Measurements from ENCODE around the gene NCOA3. TPM values are rescaled to one million over a fixed set of nuclear protein-coding genes. Genes with fewer than 3 reads are reported as not detected.

Gene NCOA3
- total and polyA plus RNA-seq, 2 of the 8 experiments (the other 6 are each of a cell fraction or from before 2014, with no cell fraction given) = 7.9 to 24.7 TPM

DNA sequence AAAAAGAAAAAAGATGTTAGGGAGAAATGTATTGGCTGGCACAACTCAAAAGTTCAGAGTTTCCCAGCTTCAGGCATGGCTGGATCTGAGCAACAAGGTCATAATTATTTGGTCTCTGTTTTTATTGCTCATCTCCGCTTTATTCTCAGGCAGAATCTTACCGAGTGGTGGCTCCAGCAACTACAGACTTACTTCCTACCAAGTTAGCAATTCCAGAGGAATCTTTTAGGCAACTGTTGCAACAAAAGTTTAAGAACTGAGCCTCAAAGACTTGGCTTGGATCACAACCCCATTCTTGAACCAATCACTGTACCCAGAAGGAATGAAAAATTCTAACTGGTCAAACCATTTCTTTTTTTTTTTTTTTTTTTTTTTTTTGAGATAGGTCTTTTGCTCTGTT lies 35.5 kb upstream of the NCOA3 start:
- DNase-seq (ENCODE audit: low read depth in 1 of 2, low spot score in 2 of 2) (no peak), FAIRE-seq (no peak)
- H4K8ac ChIP-seq (ENCODE audit: extremely low read depth, insufficient read depth, low read length) = no peak overlapping the region
- H2BK120ac ChIP-seq (replicated peaks; ENCODE audit: low read depth, low read length) = no peak overlapping the region
- H3K56ac ChIP-seq (replicated peaks; ENCODE audit: insufficient read length, low read depth, low read length) = no peak overlapping the region
- H3K23ac ChIP-seq (ENCODE audit: insufficient read length) = no peak overlapping the region
- H3K79me1 ChIP-seq (ENCODE audit: low read depth, low read length) = no peaks in the 10 kb centered on the region
- H2BK12ac ChIP-seq (ENCODE audit: low read depth, low read length) = no peak overlapping the region
- ChIA-PET CTCF (ENCODE audit: partially characterized antibody) (interaction anchor here (0.9 kb wide), 1 partner anchor 149 kb away, joined by 3 read pairs; no protein-coding TSS in a partner anchor), POLR2A (ENCODE audit: partially characterized antibody) (no interaction called here)
- H2AK5ac ChIP-seq (ENCODE audit: low read depth, low read length) = no peak overlapping the region
- H4K91ac ChIP-seq (replicated peaks; ENCODE audit: insufficient read length, low read length) = no peak overlapping the region
- no peak overlapping the region for H3K27ac ChIP-seq (ENCODE audit: low read depth, low read length)
- H3K79me2 ChIP-seq (ENCODE audit: control insufficient read depth in 1 of 2, insufficient read depth in 2 of 2, low read length in 2 of 2) = no peaks in the 10 kb centered on the region
- no peak overlapping the region for H3K9ac ChIP-seq (replicated peaks in 1 of 4; ENCODE audit: extremely low read depth in 1 of 4, low read depth in 3 of 4, low read length in 3 of 4)
- H3K4ac ChIP-seq (replicated peaks; ENCODE audit: insufficient read length, low read depth, low read length) = no peak overlapping the region
- H2BK20ac ChIP-seq (ENCODE audit: low read length) = no peak overlapping the region
- 94% methylated on average over 2 of the region's 2 CpGs; no CpG with 5 or more reads in 1 of the 2 experiments for WGBS, 2 experiments (ENCODE audit: extremely low coverage in 1 of 2, insufficient coverage in 1 of 2, insufficient read length in 1 of 2, insufficient replicate concordance in 2 of 2, low coverage in 1 of 2, low lambda C conversion rate in 2 of 2, missing lambda C conversion rate in 1 of 2)
- no peak overlapping the region for H2BK15ac ChIP-seq (ENCODE audit: low read length)
- H3K27me3 ChIP-seq (replicated peaks in 1 of 4; ENCODE audit: control insufficient read depth in 3 of 4, extremely low read depth in 1 of 4, insufficient read depth in 3 of 4, low read length in 3 of 4) = no peaks in the 10 kb centered on the region
- H4K5ac ChIP-seq (ENCODE audit: insufficient read length, low read depth, low read length) = no peak overlapping the region
- H3K23me2 ChIP-seq (ENCODE audit: low read depth, low read length) = no peaks in the 10 kb centered on the region
- H3K4me3 ChIP-seq (ENCODE audit: extremely low read depth in 1 of 4, insufficient read depth in 2 of 4, low read depth in 3 of 4, low read length in 4 of 4) = no peak overlapping the region
- H2AFZ ChIP-seq (ENCODE audit: low read length) = no peak overlapping the region
- no peaks in the 10 kb centered on the region for H3K9me3 ChIP-seq (ENCODE audit: insufficient read depth in 2 of 2, low read depth in 1 of 2, low read length in 1 of 2)
- TF ChIP-seq POLR2AphosphoS5 (IDR thresholded peaks at IDR 0.05; ENCODE audit: low read depth, low read length) = no peak
- no peak for TF ChIP-seq EP300 (IDR thresholded peaks at IDR 0.05; ENCODE audit: borderline replicate concordance in 1 of 2, low read depth in 2 of 2, low read length in 2 of 2)
- TF ChIP-seq, protein P1, sequence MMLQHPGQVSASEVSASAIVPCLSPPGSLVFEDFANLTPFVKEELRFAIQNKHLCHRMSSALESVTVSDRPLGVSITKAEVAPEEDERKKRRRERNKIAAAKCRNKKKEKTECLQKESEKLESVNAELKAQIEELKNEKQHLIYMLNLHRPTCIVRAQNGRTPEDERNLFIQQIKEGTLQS (IDR thresholded peaks at IDR 0.05; ENCODE audit: insufficient read depth, low read depth, low read length) = no peak
- H3K4me2 ChIP-seq (ENCODE audit: insufficient read depth in 1 of 2, low read depth in 2 of 2, low read length in 2 of 2) = no peak overlapping the region
- H3K18ac ChIP-seq (ENCODE audit: extremely low read depth, low read length) = no peak overlapping the region
- H2BK5ac ChIP-seq (ENCODE audit: low read depth, low read length) = no peak overlapping the region
- no peaks in the 10 kb centered on the region for H4K20me1 ChIP-seq (replicated peaks in 1 of 2; ENCODE audit: control insufficient read depth in 1 of 2, insufficient read depth in 2 of 2, low read length in 2 of 2)
- peaks cover 0 to 3% (median 0%) of the 10 kb centered on the region in 4 experiments; a peak in 1 of 7 replicates for H3K4me1 ChIP-seq (replicated peaks in 1 of 4; ENCODE audit: control insufficient read depth in 3 of 4, insufficient read depth in 4 of 4, low read length in 3 of 4)
- H3K14ac ChIP-seq (ENCODE audit: insufficient read length) = no peak overlapping the region
- H3K36me3 ChIP-seq (ENCODE audit: control insufficient read depth in 2 of 4, insufficient read depth in 4 of 4, low read length in 3 of 4) = no peaks in the 10 kb centered on the region
